ES-I3 (cell line): ENCODE measurements around the gene CSNK2B.

Experiments
- H3K36me3 ChIP-seq: 2 replicates; pipeline ENCODE4 v1.6.1; 2013; ENCODE audit warnings: mild to moderate bottlenecking, low read length, control low read depth, moderate library complexity; ENCODE audit not compliant: insufficient read depth
- H3K4me1 ChIP-seq: 2 replicates; pipeline ENCODE4 v1.6.1; 2013; ENCODE audit warnings: mild to moderate bottlenecking, control low read depth, low read length; ENCODE audit not compliant: insufficient read depth
- H3K9ac ChIP-seq: 2 replicates; pipeline ENCODE4 v1.6.1; 2013; ENCODE audit warnings: low read depth, mild to moderate bottlenecking, low read length, moderate library complexity
- H3K9me3 ChIP-seq: 2 replicates; pipeline ENCODE4 v1.6.1; 2013; ENCODE audit warnings: mild to moderate bottlenecking, low read length, moderate library complexity; ENCODE audit not compliant: control insufficient read depth, insufficient read depth

CSNK2B gene

DNA sequence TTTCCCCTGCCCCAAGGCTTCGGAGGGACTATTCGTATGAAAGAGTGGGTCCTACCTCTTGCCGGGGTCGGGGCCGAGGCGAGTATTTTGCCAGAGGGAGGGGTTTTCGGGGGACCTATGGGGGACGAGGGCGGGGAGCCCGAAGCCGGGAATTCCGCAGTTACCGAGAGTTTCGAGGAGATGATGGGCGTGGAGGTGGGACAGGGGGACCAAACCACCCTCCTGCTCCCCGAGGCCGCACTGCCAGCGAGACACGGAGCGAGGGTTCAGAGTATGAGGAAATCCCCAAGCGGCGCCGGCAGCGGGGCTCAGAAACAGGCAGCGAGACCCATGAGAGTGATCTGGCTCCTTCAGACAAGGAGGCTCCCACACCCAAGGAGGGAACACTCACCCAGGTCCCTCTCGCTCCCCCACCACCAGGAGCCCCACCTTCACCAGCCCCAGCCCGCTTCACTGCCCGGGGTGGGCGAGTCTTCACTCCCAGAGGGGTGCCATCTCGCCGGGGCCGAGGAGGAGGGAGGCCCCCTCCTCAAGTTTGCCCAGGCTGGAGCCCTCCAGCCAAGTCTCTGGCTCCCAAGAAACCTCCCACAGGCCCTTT, 34.1 kb upstream of the CSNK2B start:
- peaks cover 74% of the 10 kb centered on the region for H3K36me3 ChIP-seq

DNA sequence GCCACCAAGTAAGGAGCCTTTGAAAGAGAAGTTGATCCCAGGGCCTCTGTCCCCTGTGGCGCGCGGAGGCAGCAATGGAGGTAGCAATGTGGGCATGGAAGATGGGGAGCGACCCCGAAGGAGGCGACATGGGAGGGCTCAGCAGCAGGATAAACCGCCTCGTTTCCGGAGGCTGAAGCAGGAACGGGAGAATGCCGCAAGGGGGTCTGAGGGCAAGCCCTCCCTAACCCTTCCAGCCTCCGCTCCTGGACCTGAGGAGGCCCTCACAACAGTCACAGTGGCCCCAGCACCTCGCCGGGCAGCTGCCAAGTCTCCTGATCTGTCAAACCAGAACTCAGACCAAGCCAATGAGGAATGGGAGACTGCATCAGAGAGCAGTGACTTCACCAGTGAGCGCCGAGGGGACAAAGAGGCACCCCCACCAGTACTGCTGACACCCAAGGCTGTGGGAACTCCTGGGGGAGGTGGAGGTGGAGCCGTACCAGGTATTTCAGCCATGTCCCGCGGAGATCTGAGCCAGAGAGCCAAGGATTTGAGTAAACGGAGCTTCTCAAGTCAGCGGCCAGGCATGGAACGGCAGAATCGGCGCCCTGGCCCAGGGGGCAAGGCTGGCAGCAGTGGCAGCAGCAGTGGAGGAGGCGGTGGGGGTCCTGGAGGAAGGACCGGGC, 33.5 kb upstream of the CSNK2B start:
- no peak overlapping the region for H3K9ac ChIP-seq
- no peaks in the 10 kb centered on the region for H3K9me3 ChIP-seq
- H3K4me1 ChIP-seq, result no peaks in the 10 kb centered on the region
- peaks cover 69% of the 10 kb centered on the region for H3K36me3 ChIP-seq

More for the DNA sequence above, 34.1 kb upstream of the CSNK2B start:
- Histone ChIP-seq H3K4me1 (no peaks in the 10 kb centered on the region), H3K9ac (no peak overlapping the region), H3K9me3 (no peaks in the 10 kb centered on the region)

DNA sequence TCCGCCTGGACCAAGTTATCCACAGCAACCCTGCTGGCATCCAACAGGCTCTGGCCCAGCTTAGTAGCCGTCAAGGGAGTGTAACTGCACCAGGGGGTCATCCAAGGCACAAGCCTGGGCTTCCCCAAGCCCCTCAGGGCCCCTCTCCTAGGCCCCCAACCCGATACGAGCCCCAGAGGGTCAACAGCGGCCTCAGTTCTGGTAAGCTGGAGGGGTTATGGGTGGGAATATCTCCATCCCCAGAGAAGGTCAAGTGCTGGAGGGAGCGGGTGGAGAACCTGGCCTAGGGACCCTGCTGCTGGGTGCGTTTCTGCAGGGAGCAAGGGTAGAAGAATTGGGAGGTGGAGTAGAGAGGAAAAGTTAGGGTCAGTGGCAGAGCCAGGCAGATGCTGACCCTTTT, 32.4 kb upstream of the CSNK2B start:
- Histone ChIP-seq H3K4me1 (no peaks in the 10 kb centered on the region), H3K9me3 (no peaks in the 10 kb centered on the region), H3K9ac (no peak overlapping the region), H3K36me3 (peaks cover 64% of the 10 kb centered on the region)

DNA sequence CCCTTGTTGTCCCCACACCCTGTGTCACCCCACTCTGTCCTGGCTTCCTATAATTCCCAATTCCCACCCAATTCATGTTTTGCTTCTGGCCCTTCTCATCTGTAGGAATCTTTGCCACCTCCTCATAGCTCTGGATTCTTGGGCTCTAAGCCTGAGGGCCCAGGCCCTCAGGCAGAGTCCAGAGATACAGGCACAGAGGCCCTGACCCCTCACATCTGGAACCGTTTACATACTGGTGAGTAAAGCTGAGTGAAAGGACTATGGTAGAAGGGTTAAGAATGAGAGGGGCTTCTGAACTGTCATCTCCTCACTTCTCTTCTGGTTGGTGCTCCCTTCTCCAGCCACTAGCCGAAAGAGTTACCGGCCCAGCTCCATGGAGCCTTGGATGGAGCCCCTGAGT, 31.7 kb upstream of the CSNK2B start:
- no peaks in the 10 kb centered on the region for H3K9me3 ChIP-seq
- peaks cover 62% of the 10 kb centered on the region for H3K36me3 ChIP-seq
- no peaks in the 10 kb centered on the region for H3K4me1 ChIP-seq
- no peak overlapping the region for H3K9ac ChIP-seq

DNA sequence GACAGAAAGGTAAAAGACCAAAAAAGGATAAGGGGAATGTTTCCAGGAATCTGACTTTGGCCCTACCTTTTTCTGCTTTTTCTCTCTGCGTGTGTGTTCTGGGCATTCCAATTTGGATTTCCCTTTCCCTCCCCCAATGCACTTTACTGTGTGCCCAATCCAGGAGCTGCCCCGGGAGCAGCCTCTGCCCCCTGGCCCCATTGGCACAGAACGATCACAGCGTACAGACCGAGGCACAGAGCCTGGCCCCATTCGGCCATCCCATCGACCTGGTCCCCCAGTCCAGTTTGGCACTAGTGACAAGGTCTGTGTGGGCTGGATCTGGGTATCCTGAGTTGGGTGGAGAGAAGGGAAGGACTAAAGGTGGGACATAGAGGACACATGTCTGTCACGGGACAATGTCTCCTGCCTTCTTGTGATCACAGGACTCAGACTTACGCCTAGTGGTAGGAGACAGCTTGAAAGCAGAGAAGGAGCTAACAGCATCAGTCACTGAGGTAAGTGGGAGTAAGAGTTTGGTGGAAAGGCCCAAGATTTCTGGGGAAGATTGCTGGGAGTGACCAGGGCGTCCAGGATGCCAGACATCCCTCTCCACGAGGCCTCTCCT, 30.8 kb upstream of the CSNK2B start:
- H3K9me3 ChIP-seq, result no peaks in the 10 kb centered on the region
- no peak overlapping the region for H3K9ac ChIP-seq
- H3K4me1 ChIP-seq, result no peaks in the 10 kb centered on the region
- peaks cover 68% of the 10 kb centered on the region for H3K36me3 ChIP-seq

DNA sequence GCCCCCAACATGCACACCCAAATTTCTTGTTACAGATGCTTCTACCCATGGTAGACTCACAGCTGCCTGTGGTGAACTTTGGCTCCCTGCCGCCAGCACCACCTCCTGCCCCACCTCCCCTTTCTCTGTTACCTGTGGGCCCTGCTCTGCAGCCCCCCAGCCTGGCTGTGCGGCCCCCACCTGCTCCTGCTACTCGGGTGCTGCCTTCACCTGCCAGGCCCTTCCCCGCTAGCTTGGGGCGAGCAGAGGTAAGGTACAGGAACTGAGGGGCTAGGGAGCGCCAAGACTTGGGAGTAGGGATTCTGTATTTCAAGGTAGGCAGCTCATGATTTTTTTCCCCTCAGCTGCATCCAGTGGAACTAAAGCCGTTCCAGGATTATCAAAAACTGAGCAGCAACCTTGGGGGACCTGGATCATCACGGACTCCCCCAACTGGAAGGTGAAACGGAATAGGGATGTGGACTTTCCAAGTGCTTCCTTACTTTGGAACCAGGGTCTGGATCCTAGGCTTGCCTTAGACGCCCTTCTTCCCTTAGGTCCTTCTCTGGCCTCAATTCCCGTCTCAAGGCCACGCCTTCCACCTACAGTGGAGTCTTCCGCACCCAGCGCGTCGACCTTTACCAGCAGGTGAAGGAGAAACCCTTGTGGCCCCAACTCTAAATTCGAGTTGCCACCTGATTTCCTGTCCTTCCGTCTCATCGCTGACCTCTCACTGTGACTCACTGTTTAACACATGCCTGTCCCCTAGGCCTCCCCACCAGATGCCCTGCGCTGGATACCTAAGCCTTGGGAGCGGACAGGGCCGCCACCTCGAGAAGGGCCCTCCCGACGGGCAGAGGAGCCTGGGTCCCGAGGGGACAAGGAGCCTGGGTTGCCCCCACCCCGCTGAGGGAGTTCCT, 28.9 kb upstream of the CSNK2B start:
- no peak overlapping the region for H3K9ac ChIP-seq
- H3K9me3 ChIP-seq, result no peaks in the 10 kb centered on the region
- H3K4me1 ChIP-seq, result no peaks in the 10 kb centered on the region
- H3K36me3 ChIP-seq, result peaks cover 66% of the 10 kb centered on the region

DNA sequence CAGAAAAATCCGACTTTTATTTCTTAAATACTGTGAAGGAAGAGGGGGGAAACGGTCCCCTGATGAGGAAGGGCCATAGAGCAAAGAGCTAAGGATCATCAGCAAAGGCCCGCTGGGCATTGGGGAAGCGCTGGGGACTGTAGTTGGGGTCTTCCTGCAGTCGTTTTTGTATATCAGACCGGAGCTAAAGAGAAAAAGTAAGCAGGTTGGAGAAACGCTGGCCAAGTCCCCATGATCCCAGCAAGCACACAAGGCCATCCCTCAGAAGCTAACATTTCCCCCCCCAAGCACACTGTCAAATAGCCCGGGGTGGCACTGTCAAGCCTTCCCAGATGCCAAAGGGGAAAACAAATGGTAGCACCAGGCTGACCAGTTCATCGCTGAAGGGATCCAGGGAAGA, 26.8 kb upstream of the CSNK2B start:
- Histone ChIP-seq H3K36me3 (peaks cover 56% of the 10 kb centered on the region), H3K9me3 (no peaks in the 10 kb centered on the region), H3K4me1 (no peaks in the 10 kb centered on the region), H3K9ac (no peak overlapping the region)

DNA sequence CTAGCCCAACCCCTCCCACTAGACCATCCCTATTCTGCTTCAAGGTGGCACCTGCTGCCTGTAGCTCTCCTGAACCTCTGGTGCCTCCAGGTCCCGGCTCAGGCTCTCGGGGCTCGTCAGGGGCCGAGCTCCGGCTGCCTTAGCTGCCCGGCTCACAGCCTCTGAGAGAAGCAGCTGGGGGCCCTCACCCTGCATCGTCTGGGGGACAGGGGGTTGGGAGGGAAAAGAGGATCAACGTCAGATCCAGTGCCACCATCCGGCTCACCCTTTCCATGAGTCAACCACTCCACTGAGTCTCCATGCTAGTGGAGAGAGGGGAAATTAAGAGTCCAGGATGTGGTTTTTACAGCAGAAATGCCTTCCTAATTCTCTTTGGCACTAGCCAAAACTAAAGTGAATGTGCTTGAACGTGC, 26.4 kb upstream of the CSNK2B start:
- peaks cover 55% of the 10 kb centered on the region for H3K36me3 ChIP-seq
- no peaks in the 10 kb centered on the region for H3K9me3 ChIP-seq
- no peaks in the 10 kb centered on the region for H3K4me1 ChIP-seq
- H3K9ac ChIP-seq, result no peak overlapping the region

DNA sequence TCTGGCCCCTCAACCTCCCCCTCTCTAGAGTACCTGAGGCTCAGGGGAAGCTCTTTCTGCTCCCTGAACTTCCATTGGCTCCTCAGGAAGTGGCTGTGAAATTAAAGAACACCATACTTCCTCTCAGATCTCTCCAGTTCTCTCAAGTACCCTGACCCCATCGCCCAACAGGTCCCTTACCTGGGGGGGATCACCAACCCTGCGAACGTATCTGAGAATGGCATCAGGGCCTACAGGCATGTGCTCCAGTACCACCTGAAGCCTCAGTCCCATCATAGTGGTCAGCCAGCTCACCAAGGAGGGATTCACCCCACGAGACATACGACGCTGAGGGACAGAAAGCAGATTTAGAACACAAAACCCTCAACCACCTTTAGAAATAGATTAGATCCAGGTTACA, 25.3 kb upstream of the CSNK2B start:
- no peaks in the 10 kb centered on the region for H3K9me3 ChIP-seq
- H3K36me3 ChIP-seq, result peaks cover 54% of the 10 kb centered on the region
- no peak overlapping the region for H3K9ac ChIP-seq
- H3K4me1 ChIP-seq, result no peaks in the 10 kb centered on the region

DNA sequence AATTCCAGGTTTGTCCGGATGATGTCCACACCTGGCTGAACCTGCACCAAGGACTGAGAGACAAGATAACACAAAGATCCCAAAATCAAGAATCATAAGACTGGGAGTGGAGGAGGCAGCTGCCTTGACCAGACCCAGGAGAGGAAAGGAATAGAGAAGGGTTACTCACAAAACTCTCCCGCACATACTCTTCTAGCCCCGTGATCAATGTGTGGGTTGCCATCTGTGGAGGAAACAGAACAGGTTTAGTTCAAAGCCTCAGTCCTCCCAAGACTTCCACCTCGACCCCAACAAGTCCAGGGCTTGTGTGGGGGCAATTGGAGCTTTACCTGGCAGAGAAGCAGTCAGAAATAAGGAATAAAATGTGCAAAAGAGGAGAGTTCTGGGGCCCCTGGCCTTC, 24.5 kb upstream of the CSNK2B start:
- Histone ChIP-seq H3K9me3 (no peaks in the 10 kb centered on the region), H3K36me3 (peaks cover 49% of the 10 kb centered on the region), H3K9ac (no peak overlapping the region), H3K4me1 (no peaks in the 10 kb centered on the region)

DNA sequence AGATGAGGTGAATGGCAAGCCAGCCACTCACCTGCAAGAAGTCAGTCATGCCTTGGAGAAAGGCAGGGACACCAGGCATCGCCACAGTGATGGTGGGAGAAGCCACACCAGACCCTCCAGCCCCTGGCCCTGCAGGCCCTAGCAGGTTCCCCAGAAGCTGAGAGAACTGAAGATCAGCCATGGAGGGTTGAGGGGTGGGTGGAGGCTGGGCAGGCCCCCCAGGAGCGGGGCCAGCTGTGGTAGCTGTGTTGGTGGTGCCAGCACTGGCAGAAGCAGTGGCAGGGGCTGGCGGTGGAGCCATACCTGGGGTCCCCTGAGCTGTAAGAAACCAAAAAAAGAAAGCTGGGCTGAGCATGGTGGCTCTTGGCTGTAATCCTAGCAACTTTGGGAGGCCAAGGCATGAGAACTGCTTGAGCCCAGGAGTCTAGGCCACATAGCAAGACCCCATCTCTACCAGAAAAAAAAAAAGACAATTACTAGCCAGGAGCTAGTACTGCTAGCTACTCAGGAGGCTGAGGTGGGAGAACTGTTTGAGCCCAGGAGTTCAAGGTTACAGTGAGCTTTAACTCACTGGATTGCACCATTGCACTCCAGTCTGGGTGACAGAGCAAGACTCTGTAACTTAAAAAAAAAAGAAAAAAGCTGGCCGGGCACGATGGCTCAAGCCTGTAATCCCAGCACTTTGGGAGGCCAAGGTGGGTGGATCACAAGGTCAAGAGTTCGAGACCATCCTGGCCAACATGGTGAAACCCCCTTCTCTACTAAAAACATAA, 22.9 kb upstream of the CSNK2B start:
- peaks cover 40% of the 10 kb centered on the region for H3K36me3 ChIP-seq
- H3K9ac ChIP-seq, result no peak overlapping the region
- no peaks in the 10 kb centered on the region for H3K9me3 ChIP-seq
- H3K4me1 ChIP-seq, result no peaks in the 10 kb centered on the region

DNA sequence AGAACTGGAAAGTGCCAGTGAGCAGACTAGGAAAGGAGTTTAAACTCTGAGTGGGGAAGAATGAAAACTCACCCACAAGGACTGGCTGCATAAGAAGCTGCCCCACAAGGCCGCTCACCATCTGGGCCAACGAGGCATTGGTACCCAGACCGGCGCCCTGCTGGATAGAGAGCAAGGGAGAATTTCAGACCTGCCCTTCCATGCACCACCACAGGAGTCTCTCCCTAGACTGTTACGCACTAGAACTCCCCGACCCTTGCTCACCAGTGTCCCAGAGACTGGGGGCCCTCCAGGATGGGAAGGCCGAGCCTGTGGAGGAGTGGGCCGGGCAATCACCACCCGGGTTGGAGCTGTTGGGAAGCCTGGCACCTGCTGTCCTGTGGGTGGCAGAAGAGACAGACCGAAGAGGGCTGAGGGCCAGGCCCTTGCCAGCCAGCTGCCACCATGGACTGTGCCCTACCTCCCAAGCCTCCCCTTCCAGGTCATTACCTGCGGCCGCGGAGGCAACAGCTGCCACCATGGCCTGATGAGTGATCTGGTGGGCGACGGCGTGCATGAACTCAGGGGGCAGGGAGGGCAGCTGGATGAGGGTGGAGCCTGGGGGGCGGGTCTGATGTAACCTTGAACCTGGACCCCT, 21.9 kb upstream of the CSNK2B start:
- Histone ChIP-seq H3K4me1 (no peaks in the 10 kb centered on the region), H3K36me3 (peaks cover 45% of the 10 kb centered on the region), H3K9me3 (no peaks in the 10 kb centered on the region), H3K9ac (no peak overlapping the region)

DNA sequence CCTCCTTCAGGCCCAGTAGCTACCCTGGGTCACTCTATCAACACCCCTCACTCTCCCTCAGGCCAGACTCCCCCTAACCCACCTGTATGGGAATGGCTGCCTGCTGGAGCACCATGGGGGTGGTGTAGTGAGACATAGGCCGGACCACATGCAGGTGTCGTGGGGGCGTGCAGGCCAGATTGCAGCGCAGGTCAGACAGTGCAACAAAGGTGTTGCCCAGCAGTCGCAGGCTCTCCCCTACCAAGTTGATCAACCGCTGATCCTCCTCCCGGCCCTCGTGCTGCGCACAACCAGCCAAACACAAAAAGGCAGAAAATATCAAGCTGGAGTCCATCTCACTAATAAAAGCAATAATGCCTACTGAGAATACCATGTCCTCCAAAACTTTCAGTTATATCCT, 20.6 kb upstream of the CSNK2B start:
- Histone ChIP-seq H3K36me3 (peaks cover 41% of the 10 kb centered on the region), H3K4me1 (no peaks in the 10 kb centered on the region), H3K9ac (no peak overlapping the region), H3K9me3 (no peaks in the 10 kb centered on the region)
